Lower leg skin (tissue), 4 donors: ENCODE measurements around the gene CTIF. TPM values are rescaled to one million over a fixed set of nuclear protein-coding genes. Genes with fewer than 3 reads are reported as not detected.
A peak's percentile ranks its signal among the peaks of the same experiment; 100 is the strongest.

Source experiments
- DNase-seq, 2 donors: peaks; one replicate each; pipeline ENCODE4 v3.0.0-alpha.2; 2019; ENCODE audit warnings: low spot score in 2 of 2
- H3K4me3 ChIP-seq: fragments of 200-600 bp; sonication (generic); 2 replicates; pipeline ENCODE4 v1.5.1; 2017; ENCODE audit warnings: mild to moderate bottlenecking, low read depth; ENCODE audit not compliant: poor library complexity, severe bottlenecking
- CTCF ChIP-seq, 3 donors: fragments of 450-650 bp; IDR thresholded peaks; one replicate each; pipeline ENCODE4 v1.5.1; 2016; ENCODE audit warnings: antibody characterized with exemption in 3 of 3, mild to moderate bottlenecking in 3 of 3, moderate library complexity in 2 of 3
- POLR2A ChIP-seq, 2 donors: fragments of 450-650 bp; IDR thresholded peaks; one replicate each; pipeline ENCODE4 v1.6.1; 2016 to 2017; ENCODE audit warnings: antibody characterized with exemption in 2 of 2, mild to moderate bottlenecking in 1 of 2, moderate library complexity in 1 of 2
- WGBS, 2 donors: methylation state at CpG; one replicate each; pipeline ENCODE4 v1.1.5; 2018; 5-methylcytosine and 5-hydroxymethylcytosine counted together
- intact Hi-C: fragments of 100-400 bp; cut with DNase I; formaldehyde crosslinking; loops from one replicate; pipeline ENCODE4 v1.15.0; 2023; ENCODE audit warnings: low total_unique reads
- total RNA-seq, 4 donors: library from RNA; depleted of rRNA; stranded (reverse); fragments of >200 nt; gene quantifications; one replicate each; pipeline ENCODE4 v1.1.0, GENCODE V29; 2016

CTIF gene
- total RNA-seq, 4 donors from 2014 or later: 22.6 to 44.0 (median 30.2) TPM

- no peak for TF ChIP-seq POLR2A (IDR thresholded peaks at IDR 0.05)
- no peak for TF ChIP-seq CTCF (IDR thresholded peaks at IDR 0.05)
- no peak overlapping the region for H3K4me3 ChIP-seq
- DNase-seq: peak in 1 of 2 donors; percentile 28
- 84 to 92% methylated on average over 4 of the region's 4 CpGs for whole genome bisulfite sequencing, 2 donors
- intact Hi-C loops: no loop called here
Measured at GRCh38 chr18:48541747-48542400, 3.0 kb downstream of the CTIF start.

- DNase-seq: peak in 1 of 2 donors; percentile 82
- WGBS, 2 donors: 68 to 72% methylated on average over 7 of the region's 7 CpGs
- intact Hi-C loops: no loop called here
- H3K4me3 ChIP-seq: no peak overlapping the region
- TF ChIP-seq POLR2A (IDR thresholded peaks at IDR 0.05): no peak
- TF ChIP-seq CTCF (IDR thresholded peaks at IDR 0.05): no peak
Measured at GRCh38 chr18:48542513-48543181, 3.8 kb downstream of the CTIF start.

- 87 to 89% methylated on average over 8 of the region's 8 CpGs for WGBS, 2 donors
- TF ChIP-seq CTCF (IDR thresholded peaks at IDR 0.05) (no peak), POLR2A (IDR thresholded peaks at IDR 0.05) (no peak)
- H3K4me3 ChIP-seq: no peak overlapping the region
- peak in 1 of 2 donors; percentile 63 for DNase-seq
- intact Hi-C loops: no loop called here
Measured at GRCh38 chr18:48543228-48543627, 4.4 kb downstream of the CTIF start.

- TF ChIP-seq POLR2A (IDR thresholded peaks at IDR 0.05): no peak
- TF ChIP-seq CTCF (IDR thresholded peaks at IDR 0.05): no peak
- 97 to 100% methylated on average over 3 of the region's 3 CpGs for WGBS, 2 donors
- DNase-seq: peak in 1 of 2 donors; percentile 13
- no peak overlapping the region for H3K4me3 ChIP-seq
- intact Hi-C loops: no loop called here
Measured at GRCh38 chr18:48544116-48544515, 5.3 kb downstream of the CTIF start.

GRCh38 chr18:48544661-48545415 is 6.0 kb downstream of the CTIF start:
- DNase-seq: peak in 1 of 2 donors; percentile 66
- TF ChIP-seq POLR2A (IDR thresholded peaks at IDR 0.05): no peak
- TF ChIP-seq CTCF (IDR thresholded peaks at IDR 0.05): no peak
- 93 to 94% methylated on average over 16 of the region's 16 CpGs for WGBS, 2 donors
- H3K4me3 ChIP-seq: no peak overlapping the region
- intact Hi-C loops: no loop called here
